NCI-H1092 treated with DMSO at 0.1 percent for 48 hours (cell line): ENCODE data around the gene SFPQ.
"Not testable (repeated sequence)": the region's sequence is repeated elsewhere in the genome, so short reads cannot be mapped to it uniquely, and the experiment has no call there.

Experiments used
- DNase-seq: peaks from one replicate; lab custom pipeline; 2025; lab: John Stamatoyannopoulos, UW

SFPQ gene

DNA sequence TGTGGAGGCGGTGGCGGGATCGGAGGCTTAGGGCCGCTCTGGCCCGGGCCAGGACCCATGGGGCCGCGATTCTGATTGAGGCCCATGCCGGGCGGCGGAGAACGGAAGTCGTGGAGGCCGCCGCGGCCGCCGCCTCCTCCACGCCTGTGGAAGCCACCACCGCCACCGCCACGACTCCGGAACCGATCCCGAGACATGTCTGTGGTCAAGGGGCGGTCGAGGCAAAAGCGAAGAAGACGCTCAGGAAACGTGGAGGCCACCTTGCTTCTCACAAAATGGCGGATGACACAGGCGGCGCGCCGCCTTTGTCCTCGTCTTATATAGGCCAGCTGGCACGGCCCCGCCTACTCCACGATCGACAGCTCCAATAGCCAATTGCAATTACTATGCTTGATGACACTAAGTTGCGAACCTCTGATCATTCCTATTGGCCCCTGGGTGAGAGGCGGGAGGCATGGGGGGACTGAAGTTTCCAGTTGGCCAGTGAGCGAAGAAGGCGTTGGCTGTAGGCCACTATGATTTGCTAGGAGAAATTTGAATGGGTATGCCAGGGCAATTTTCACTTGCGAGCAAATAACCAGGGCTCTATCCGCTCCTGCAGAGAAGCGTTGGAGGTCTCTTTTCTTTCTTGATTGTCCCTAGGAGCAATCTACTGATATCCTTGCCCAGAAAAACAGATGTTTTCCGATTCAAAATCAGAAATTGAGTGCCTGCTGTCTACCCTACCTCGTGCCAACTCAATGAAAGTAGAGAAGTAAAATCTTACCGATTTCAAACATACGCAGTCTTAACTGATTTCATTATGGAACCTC lies at the start of gene SFPQ:
Gene SFPQ, minus strand, starts transcription at position 293 of the 812 bp plus-strand sequence. Its CDS starts 96 bp downstream, at position 197.
- peak; percentile 100 for DNase-seq

DNA sequence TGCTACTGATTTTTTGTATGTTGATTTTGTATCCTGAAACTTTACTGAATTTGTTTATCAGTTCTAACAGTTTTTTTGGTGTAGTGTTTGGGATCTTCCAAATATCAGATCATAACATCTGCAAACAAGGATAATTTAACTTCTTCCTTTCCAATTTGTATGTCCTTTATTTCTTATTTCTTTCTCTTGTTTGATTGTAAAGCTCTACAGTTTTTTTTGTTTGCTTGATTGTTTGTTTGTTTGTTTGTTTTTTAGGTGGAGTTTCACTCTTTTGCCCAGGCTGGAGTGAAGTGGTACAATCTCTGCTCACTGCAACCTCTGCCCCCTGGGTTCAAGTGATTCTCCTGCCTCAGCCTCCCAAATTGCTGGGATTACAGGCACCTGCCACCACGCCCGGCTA lies 43.8 kb upstream of the SFPQ start:
- not testable (repeated sequence) for DNase-seq

DNA sequence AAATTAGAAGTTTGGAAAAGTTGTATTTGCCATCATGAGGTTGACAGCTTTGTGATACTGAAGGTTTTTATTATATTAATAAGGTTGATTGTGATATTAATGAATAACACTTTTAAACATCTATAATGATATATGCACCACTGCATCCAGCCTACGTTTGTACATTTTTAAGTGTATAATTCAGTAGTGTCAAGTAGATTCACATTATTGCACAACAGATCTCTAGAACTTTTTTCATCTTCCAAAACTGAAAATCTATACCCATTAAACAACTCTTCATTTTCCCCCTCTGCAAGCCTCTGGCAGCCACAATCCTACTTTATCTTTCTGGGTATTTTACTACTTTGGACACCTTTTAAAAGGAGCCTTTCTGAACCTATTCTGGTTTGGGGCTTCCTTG lies 38.3 kb upstream of the SFPQ start:
- DNase-seq, result no peak

DNA sequence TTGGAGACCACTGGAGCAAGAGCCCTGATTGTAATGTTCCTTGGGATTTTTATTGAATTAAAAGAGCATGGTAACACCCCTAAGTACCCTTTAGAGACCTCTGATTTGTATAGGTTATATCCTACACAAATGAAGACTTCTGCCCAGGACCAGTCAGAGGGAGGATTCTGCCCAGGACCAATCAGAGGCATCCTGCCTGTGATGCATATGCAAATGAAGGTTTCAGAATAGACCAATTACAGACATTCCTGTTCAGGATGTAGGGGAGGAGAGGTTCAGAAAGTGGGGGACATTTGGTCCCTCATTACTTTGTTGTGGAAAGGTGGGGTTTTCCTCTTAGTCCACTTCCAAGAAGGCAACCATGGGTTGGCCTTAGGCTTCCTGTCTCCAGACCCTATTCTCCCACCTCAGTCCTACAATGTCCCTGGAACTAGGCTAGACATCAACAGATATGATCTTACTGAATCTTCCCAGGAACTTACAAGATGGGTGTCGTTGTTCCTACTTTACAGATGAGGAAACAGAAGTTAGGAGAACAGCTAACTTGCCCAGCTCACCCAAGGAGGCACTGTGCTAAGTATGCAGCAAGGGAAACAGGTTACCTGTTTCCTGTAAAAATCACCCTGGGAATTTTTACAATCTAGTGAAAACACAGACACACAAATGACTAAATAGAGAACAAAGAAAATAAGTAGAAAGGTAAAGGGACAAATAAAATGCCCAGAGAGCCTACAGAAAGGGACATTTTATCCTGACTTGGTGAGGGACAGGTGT lies 36.8 kb upstream of the SFPQ start:
- DNase-seq, result no peak

DNA sequence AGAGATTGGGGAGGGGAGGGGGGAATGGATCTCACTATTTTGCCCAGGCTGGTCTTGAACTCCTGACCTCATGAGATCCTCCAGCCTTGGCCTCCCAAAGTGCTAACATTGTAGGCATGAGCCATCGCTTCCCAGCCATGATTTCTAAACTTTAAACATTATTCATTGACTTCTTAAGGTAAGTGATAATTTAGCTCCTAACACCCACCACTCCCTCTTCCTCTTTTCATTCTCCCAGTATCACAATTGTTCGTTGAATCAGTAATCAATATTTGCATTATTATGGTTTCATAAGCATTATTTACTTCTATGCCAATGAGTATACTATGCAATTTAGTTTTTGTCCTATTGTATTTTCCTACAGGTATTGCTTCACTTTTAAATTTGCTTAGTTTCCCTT lies 33.6 kb upstream of the SFPQ start:
- DNase-seq, result no peak

GRCh38 chr1:35223084-35223630 lies 30.2 kb upstream of the SFPQ start:
- no peak for DNase-seq

GRCh38 chr1:35222322-35223083 lies 29.6 kb upstream of the SFPQ start:
- no peak for DNase-seq

- DNase-seq, result peak; percentile 10
These were observed 28.0 kb upstream of the SFPQ start for GRCh38 chr1:35220976-35221375.

- DNase-seq, result no peak
These were observed 22.4 kb upstream of the SFPQ start for GRCh38 chr1:35215346-35215745.

GRCh38 chr1:35211120-35211414 lies 18.1 kb upstream of the SFPQ start:
- no peak for DNase-seq

- DNase-seq, result no peak
These were observed 17.6 kb upstream of the SFPQ start for GRCh38 chr1:35210321-35211119.

DNA sequence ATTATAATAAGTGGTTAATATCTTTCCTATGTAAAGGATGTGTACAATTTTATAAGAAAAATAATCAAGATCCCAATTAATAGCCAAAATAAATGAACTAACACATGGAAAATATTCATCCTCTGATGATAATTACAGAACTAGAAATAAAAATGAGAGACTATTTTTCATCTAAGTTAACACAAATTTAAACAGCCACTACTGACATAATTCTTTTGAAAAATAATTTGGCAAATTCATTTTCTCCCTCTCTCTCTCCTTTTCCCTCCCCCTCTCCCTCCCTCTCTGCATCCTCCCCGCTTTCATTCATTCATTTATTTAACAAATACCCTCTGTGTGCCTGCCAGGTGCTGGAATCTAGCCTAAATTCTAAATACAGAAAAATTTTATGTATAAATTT lies 10.3 kb upstream of the SFPQ start:
- DNase-seq, result no peak

- peak; percentile 94 for DNase-seq
These were observed 9.2 kb upstream of the SFPQ start for GRCh38 chr1:35202048-35202719.

GRCh38 chr1:35201631-35202030 lies 8.7 kb upstream of the SFPQ start:
- DNase-seq, result no peak

DNA sequence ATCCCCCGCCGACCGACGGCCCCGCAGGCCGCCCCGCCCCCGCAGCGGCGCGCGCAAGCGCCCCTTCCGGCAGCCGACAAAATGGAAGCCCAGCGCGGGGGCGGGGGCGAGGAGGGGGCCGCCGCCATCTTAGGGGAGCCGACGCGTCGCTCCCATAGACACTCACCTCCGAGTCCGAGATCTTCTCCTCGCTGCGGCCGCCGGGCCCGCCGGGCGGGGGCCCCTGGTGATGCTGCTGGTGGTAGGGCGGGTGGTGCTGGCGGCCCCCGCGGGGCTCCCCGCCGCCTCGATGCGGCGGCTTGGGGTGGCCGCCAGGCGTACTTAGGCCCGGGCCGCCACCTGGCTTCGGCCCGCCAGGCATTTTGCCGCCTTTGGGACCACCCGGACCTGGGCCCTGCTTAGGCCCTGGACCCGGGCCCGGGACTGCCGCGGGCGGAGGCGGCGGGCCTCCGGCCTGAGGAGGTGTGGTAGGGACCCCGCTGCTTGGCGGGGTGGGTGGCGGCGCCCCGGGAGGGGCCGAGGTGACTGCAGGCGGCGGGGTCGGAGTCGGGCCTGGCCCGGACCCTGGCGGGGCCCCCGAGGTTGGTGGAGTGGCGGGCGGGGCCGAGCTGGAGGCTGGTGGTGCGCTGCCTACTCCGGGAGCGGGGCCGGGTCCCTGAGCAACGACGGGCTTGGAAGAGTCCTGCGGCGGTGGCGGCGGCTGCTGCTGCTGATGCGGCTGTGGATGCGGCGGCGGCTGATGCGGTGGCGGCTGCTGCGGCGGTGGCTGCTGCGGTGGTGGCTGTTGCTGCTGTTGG lies 691 bp downstream of the SFPQ start:
- DNase-seq, result peak; percentile 76

GRCh38 chr1:35191429-35192055 lies 1.4 kb downstream of the SFPQ start:
- no peak for DNase-seq

DNA sequence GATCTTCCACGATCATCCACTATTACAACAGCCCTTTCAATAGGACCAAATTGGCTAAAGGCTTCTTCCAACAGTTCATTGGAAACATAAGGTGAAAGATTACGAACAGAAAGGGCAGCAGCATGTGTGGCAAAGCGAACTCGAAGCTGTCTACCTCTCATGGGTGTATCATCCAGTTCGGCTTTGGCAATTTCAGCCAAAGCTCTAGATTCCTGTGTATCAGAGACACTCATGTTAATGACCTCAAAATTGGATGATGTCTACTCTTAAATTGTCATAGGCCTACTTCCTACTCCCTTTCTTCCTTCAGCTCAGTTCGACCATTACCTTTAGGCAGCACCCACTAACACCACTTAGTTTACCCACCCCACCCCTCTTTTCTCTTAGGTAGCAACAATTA lies 2.2 kb downstream of the SFPQ start:
- no peak for DNase-seq

DNA sequence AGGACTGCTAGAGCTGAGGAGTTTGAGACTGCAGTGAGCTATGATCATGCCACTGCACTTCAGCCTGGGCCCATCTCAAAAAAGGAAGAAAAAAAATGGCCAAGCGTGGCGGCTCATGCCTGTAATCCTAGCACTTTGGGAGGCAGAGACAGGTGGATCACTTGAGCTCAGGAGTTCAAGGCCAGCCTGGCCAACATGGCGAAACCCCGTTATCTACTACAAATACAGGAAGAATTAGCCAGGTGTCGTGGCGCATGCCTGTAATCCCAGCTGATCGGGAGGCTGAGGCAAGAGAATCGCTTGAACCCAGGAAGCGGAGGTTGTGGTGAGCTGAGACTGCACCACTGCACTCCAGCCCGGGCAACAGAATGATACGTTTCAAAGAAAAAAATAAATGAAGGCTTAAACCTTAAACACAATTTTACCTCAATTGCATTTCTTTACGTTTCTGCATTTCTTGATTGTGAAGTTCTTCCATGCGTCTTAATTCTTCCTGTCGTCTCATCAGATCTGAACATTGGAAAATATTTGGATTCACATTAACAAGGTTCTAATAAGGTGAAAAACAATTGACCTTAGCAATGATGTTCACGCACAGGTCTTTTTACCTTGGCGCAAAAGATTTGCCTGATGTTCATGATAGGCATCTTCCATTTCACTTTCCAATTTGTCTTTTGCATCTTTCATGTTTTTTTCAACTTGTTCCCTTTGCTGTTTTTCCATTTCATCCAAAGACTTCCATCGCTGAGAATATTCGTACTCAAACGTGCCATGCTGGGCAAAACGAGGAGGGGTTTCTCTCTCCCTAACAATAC lies 4.2 kb downstream of the SFPQ start:
- DNase-seq, result no peak

- DNase-seq, result no peak
These were observed 5.1 kb downstream of the SFPQ start for GRCh38 chr1:35187816-35188342.
